ENCODE data around the gene INSM2. TPM values are rescaled to one million over a fixed set of nuclear protein-coding genes. Genes with fewer than 3 reads are reported as not detected.

Gene INSM2
- total and polyA plus RNA-seq, 2 donors (not counting 1 experiment from before 2014, with no cell fraction given), result not detected

DNA sequence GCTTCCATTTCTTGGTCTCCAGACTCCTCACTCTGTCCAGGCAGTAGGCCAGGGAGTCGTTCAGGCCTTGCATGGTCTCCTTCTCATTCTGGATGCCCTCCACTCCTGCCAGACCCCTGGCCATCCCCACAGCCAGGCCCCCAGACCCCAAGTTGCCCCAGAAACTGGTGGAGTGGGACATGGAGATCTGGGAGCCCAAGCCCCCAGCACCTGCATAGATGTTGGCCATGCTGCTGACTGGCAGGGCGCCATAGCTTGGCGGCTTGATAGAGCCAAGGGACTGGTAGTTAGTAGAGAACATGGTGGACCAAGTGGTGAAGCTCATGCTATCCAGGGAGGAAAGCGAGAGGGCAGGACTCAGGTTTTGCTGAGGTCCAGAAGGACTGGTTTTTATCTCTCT is 21.2 kb upstream of the INSM2 start:
- no peak overlapping the region for H2AFZ ChIP-seq (ENCODE audit: low read length)
- no peaks in the 10 kb centered on the region for H3K79me2 ChIP-seq (ENCODE audit: control insufficient read depth, insufficient read depth, low read length)
- no peak for DNase-seq (ENCODE audit: low read depth in 2 of 2)
- H3K27me3 ChIP-seq (ENCODE audit: control insufficient read depth, insufficient read depth, low read length), result no peaks in the 10 kb centered on the region
- H3K27ac ChIP-seq (ENCODE audit: insufficient read depth, low read length), result no peak overlapping the region
- no peaks in the 10 kb centered on the region for H3K9me3 ChIP-seq (ENCODE audit: control insufficient read depth, insufficient read depth, low read depth, low read length)
- H3K4me3 ChIP-seq (replicated peaks in 1 of 4; ENCODE audit: control extremely low read depth in 1 of 4, insufficient read depth in 1 of 4, low read depth in 3 of 4, low read length in 4 of 4), result no peak overlapping the region
- no peaks in the 10 kb centered on the region for H4K20me1 ChIP-seq (ENCODE audit: control insufficient read depth, extremely low read depth, insufficient read depth, low read length)
- no peaks in the 10 kb centered on the region for H3K4me1 ChIP-seq (ENCODE audit: control insufficient read depth, extremely low read depth, insufficient read depth, low read length)
- TF ChIP-seq CTCF (conservative IDR thresholded peaks at IDR 0.05 in 1 of 2, IDR thresholded peaks at IDR 0.05 in 1 of 2; ENCODE audit: low read depth in 1 of 2, low read length in 2 of 2) (no peak), EZH2 (IDR thresholded peaks at IDR 0.05; ENCODE audit: low read length, missing control alignments) (no peak)
- no peak overlapping the region for H3K9ac ChIP-seq (ENCODE audit: insufficient read depth, low read length)
- H3K36me3 ChIP-seq (ENCODE audit: control insufficient read depth, insufficient read depth, low read length), result no peaks in the 10 kb centered on the region
- no peak overlapping the region for H3K4me2 ChIP-seq (ENCODE audit: extremely low read depth, insufficient read depth, low read length)

GRCh38 chr14:35515916-35516315 is 18.0 kb upstream of the INSM2 start:
- no peaks in the 10 kb centered on the region for H3K4me1 ChIP-seq (ENCODE audit: control insufficient read depth, extremely low read depth, insufficient read depth, low read length)
- H3K36me3 ChIP-seq (ENCODE audit: control insufficient read depth, insufficient read depth, low read length), result no peaks in the 10 kb centered on the region
- no peaks in the 10 kb centered on the region for H3K9me3 ChIP-seq (ENCODE audit: control insufficient read depth, insufficient read depth, low read depth, low read length)
- H3K79me2 ChIP-seq (ENCODE audit: control insufficient read depth, insufficient read depth, low read length), result no peaks in the 10 kb centered on the region
- no peaks in the 10 kb centered on the region for H3K27me3 ChIP-seq (ENCODE audit: control insufficient read depth, insufficient read depth, low read length)
- TF ChIP-seq EZH2 (IDR thresholded peaks at IDR 0.05; ENCODE audit: low read length, missing control alignments), result no peak
- no peak for TF ChIP-seq CTCF (conservative IDR thresholded peaks at IDR 0.05 in 1 of 2, IDR thresholded peaks at IDR 0.05 in 1 of 2; ENCODE audit: low read depth in 1 of 2, low read length in 2 of 2)
- DNase-seq (ENCODE audit: low read depth in 2 of 2), result no peak
- no peak overlapping the region for H3K4me3 ChIP-seq (replicated peaks in 1 of 4; ENCODE audit: control extremely low read depth in 1 of 4, insufficient read depth in 1 of 4, low read depth in 3 of 4, low read length in 4 of 4)
- no peak overlapping the region for H2AFZ ChIP-seq (ENCODE audit: low read length)
- no peak overlapping the region for H3K4me2 ChIP-seq (ENCODE audit: extremely low read depth, insufficient read depth, low read length)
- H3K9ac ChIP-seq (ENCODE audit: insufficient read depth, low read length), result no peak overlapping the region
- no peak overlapping the region for H3K27ac ChIP-seq (ENCODE audit: insufficient read depth, low read length)
- H4K20me1 ChIP-seq (ENCODE audit: control insufficient read depth, extremely low read depth, insufficient read depth, low read length), result no peaks in the 10 kb centered on the region

- H3K4me3 ChIP-seq (replicated peaks in 1 of 4; ENCODE audit: control extremely low read depth in 1 of 4, insufficient read depth in 1 of 4, low read depth in 3 of 4, low read length in 4 of 4), result no peak overlapping the region
- no peaks in the 10 kb centered on the region for H3K4me1 ChIP-seq (ENCODE audit: control insufficient read depth, extremely low read depth, insufficient read depth, low read length)
- H3K9ac ChIP-seq (ENCODE audit: insufficient read depth, low read length), result no peak overlapping the region
- H3K27ac ChIP-seq (ENCODE audit: insufficient read depth, low read length), result no peak overlapping the region
- H2AFZ ChIP-seq (ENCODE audit: low read length), result no peak overlapping the region
- DNase-seq (ENCODE audit: low read depth in 2 of 2), result no peak
- H3K27me3 ChIP-seq (ENCODE audit: control insufficient read depth, insufficient read depth, low read length), result no peaks in the 10 kb centered on the region
- no peaks in the 10 kb centered on the region for H3K79me2 ChIP-seq (ENCODE audit: control insufficient read depth, insufficient read depth, low read length)
- no peaks in the 10 kb centered on the region for H3K36me3 ChIP-seq (ENCODE audit: control insufficient read depth, insufficient read depth, low read length)
- TF ChIP-seq EZH2 (IDR thresholded peaks at IDR 0.05; ENCODE audit: low read length, missing control alignments) (no peak), CTCF (conservative IDR thresholded peaks at IDR 0.05 in 1 of 2, IDR thresholded peaks at IDR 0.05 in 1 of 2; ENCODE audit: low read depth in 1 of 2, low read length in 2 of 2) (no peak)
- no peak overlapping the region for H3K4me2 ChIP-seq (ENCODE audit: extremely low read depth, insufficient read depth, low read length)
- no peaks in the 10 kb centered on the region for H4K20me1 ChIP-seq (ENCODE audit: control insufficient read depth, extremely low read depth, insufficient read depth, low read length)
- no peaks in the 10 kb centered on the region for H3K9me3 ChIP-seq (ENCODE audit: control insufficient read depth, insufficient read depth, low read depth, low read length)
Measured at GRCh38 chr14:35519986-35520385, 14.0 kb upstream of the INSM2 start.
